DOHH2 (cell line): ENCODE data around the gene KPNB1.
A peak's percentile ranks its signal among the peaks of the same experiment; 100 is the strongest.

Experiments
- H3F3A ChIP-seq: fragments of 200-600 bp; sonication (generic), shearing (Covaris generic); 2 replicates; pipeline ENCODE4 v1.6.0; 2016; ENCODE audit warnings: antibody characterized with exemption, mild to moderate bottlenecking; ENCODE audit not compliant: control insufficient read depth, insufficient read depth
- H3K27ac ChIP-seq: fragments of 200-600 bp; sonication (generic); 2 replicates; pipeline ENCODE4 v1.5.1; 2014; ENCODE audit warnings: low read depth, mild to moderate bottlenecking, low read length, moderate library complexity
- H3K27me3 ChIP-seq: fragments of 200-600 bp; sonication (generic); 2 replicates; pipeline ENCODE4 v1.6.1; 2014; ENCODE audit warnings: mild to moderate bottlenecking, low read length, mixed read lengths; ENCODE audit not compliant: control insufficient read depth
- H3K36me3 ChIP-seq: fragments of 200-600 bp; sonication (generic); 2 replicates; pipeline ENCODE4 v1.6.1; 2014; ENCODE audit warnings: mild to moderate bottlenecking, low read length, moderate library complexity, mixed read lengths; ENCODE audit not compliant: control insufficient read depth
- H3K4me1 ChIP-seq: fragments of 200-600 bp; sonication (generic); 2 replicates; pipeline ENCODE4 v1.6.1; 2014; ENCODE audit warnings: mild to moderate bottlenecking, low read length, mixed read lengths; ENCODE audit not compliant: control insufficient read depth
- H3K4me2 ChIP-seq: fragments of 200-600 bp; sonication (generic); 2 replicates; pipeline ENCODE4 v1.6.0; 2014; ENCODE audit warnings: mild to moderate bottlenecking, low read length, moderate library complexity
- H3K4me3 ChIP-seq: fragments of 200-600 bp; sonication (generic); 2 replicates; pipeline ENCODE4 v1.5.1; 2014; ENCODE audit warnings: mild to moderate bottlenecking, low read length, mixed read lengths
- H3K79me2 ChIP-seq: fragments of 200-600 bp; sonication (generic); 2 replicates; pipeline ENCODE4 v1.6.1; 2014; ENCODE audit warnings: mild to moderate bottlenecking, low read length, mixed read lengths; ENCODE audit not compliant: control insufficient read depth
- H3K9me2 ChIP-seq: fragments of 200-600 bp; sonication (generic); replicated peaks from 2 replicates; pipeline ENCODE4 v1.6.1; 2014; ENCODE audit warnings: mild to moderate bottlenecking, low read length, mixed read lengths; ENCODE audit not compliant: control insufficient read depth
- H3K9me3 ChIP-seq: fragments of 200-600 bp; sonication (generic); 2 replicates; pipeline ENCODE4 v1.6.1; 2014; ENCODE audit warnings: antibody characterized with exemption, low read length, mixed read lengths; ENCODE audit not compliant: control insufficient read depth, insufficient read depth
- H4K20me1 ChIP-seq: fragments of 200-600 bp; sonication (generic); 2 replicates; pipeline ENCODE4 v1.6.0; 2014; ENCODE audit warnings: low read depth, mild to moderate bottlenecking, antibody characterized with exemption, low read length, moderate library complexity; ENCODE audit not compliant: control insufficient read depth, insufficient read depth
- EZH2phosphoT487 ChIP-seq: fragments of 200-600 bp; sonication (generic); IDR thresholded peaks from 2 replicates; pipeline ENCODE4 v1.6.1; 2017; ENCODE audit warnings: borderline replicate concordance, mild to moderate bottlenecking, antibody characterized with exemption, low read length, moderate library complexity, mixed read lengths
- TF ChIP-seq, protein P1 (sequence below): fragments of 200-600 bp; sonication (generic); IDR thresholded peaks from one replicate; pipeline ENCODE4 v1.5.1; 2014; ENCODE audit warnings: antibody characterized with exemption, mild to moderate bottlenecking, low read depth, low read length; ENCODE audit not compliant: poor library complexity, severe bottlenecking

Gene KPNB1

GRCh38 chr17:47652570-47652969 is 2.9 kb downstream of the KPNB1 start:
- peak overlapping the region; percentile 75 for H3K4me3 ChIP-seq

DNA sequence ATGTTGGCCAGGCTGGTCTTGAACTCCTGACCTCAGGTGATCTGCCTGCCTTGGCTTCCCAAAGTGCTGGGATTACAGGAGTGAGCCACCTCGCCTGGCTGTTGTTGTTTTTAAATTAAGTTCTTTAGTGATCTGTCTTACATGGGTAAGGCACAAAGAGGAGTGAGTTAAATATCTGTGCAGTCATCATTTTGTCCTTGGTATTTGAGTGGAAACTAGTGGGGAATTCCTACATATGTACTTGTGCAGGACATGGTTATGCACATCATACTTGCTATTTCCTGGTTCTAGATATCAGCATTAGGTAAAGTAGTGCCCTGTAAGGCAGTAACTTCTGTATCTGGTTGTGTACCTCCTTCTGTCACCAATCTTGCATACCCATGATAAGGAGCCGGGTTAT is 3.7 kb downstream of the KPNB1 start:
- Histone ChIP-seq H3K36me3 (peaks cover 85% of the 10 kb centered on the region), H3K9me2 (no peaks in the 10 kb centered on the region), H3K4me3 (peak overlapping the region; percentile 14; the same call in 1 of the 2 replicates), H3K27me3 (no peaks in the 10 kb centered on the region), H3K4me2 (peak overlapping the region; percentile 78), H3K79me2 (peaks cover 87% of the 10 kb centered on the region), H3K4me1 (peaks cover 75% of the 10 kb centered on the region), H3F3A (peaks cover 26% of the 10 kb centered on the region), H3K9me3 (no peaks in the 10 kb centered on the region), H4K20me1 (peaks cover 49% of the 10 kb centered on the region), H3K27ac (no peak overlapping the region)
- TF ChIP-seq, protein P1, sequence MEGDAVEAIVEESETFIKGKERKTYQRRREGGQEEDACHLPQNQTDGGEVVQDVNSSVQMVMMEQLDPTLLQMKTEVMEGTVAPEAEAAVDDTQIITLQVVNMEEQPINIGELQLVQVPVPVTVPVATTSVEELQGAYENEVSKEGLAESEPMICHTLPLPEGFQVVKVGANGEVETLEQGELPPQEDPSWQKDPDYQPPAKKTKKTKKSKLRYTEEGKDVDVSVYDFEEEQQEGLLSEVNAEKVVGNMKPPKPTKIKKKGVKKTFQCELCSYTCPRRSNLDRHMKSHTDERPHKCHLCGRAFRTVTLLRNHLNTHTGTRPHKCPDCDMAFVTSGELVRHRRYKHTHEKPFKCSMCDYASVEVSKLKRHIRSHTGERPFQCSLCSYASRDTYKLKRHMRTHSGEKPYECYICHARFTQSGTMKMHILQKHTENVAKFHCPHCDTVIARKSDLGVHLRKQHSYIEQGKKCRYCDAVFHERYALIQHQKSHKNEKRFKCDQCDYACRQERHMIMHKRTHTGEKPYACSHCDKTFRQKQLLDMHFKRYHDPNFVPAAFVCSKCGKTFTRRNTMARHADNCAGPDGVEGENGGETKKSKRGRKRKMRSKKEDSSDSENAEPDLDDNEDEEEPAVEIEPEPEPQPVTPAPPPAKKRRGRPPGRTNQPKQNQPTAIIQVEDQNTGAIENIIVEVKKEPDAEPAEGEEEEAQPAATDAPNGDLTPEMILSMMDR, result no peak
- no peak for TF ChIP-seq EZH2phosphoT487

More at GRCh38 chr17:47652570-47652969, 2.9 kb downstream of the KPNB1 start:
- peaks cover 76% of the 10 kb centered on the region for H3K36me3 ChIP-seq
- peaks cover 75% of the 10 kb centered on the region for H3K4me1 ChIP-seq
- no peaks in the 10 kb centered on the region for H3K27me3 ChIP-seq
- H3K9me3 ChIP-seq, result no peaks in the 10 kb centered on the region
- TF ChIP-seq, protein P1, result no peak
- TF ChIP-seq EZH2phosphoT487, result no peak
- H3K27ac ChIP-seq, result 0 out of 2 replicates have a peak overlapping the region, but pooled peaks have one; percentile 70
- peaks cover 21% of the 10 kb centered on the region for H3F3A ChIP-seq
- H3K79me2 ChIP-seq, result peaks cover 87% of the 10 kb centered on the region
- H3K9me2 ChIP-seq, result no peaks in the 10 kb centered on the region
- peaks cover 42% of the 10 kb centered on the region for H4K20me1 ChIP-seq
- H3K4me2 ChIP-seq, result peak overlapping the region; percentile 78

DNA sequence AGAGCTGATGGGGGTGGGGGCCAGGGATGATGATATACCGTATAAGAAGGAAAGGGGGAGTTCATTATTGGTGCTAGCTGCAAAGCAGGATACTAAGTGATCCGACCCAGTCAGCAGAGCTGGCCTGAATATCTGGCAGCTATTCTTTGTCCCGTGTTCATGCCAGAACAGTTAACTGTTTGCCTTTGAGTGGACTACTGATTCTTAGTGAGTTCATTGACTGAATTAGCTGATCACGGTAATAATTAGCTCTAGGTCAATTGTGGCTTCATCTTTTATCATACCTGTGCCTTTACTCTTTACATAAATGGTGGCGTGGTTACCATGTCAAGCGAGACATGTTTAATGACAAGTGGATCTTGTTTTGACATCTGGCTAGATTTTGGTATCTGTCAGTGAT is 5.3 kb downstream of the KPNB1 start:
- Histone ChIP-seq H3F3A (peaks cover 26% of the 10 kb centered on the region), H4K20me1 (peaks cover 51% of the 10 kb centered on the region), H3K4me1 (peaks cover 85% of the 10 kb centered on the region), H3K4me3 (no peak overlapping the region), H3K79me2 (peaks cover 91% of the 10 kb centered on the region), H3K9me3 (no peaks in the 10 kb centered on the region), H3K4me2 (peak overlapping the region; percentile 5; the same call in 1 of the 2 replicates), H3K27ac (no peak overlapping the region), H3K9me2 (no peaks in the 10 kb centered on the region), H3K27me3 (no peaks in the 10 kb centered on the region), H3K36me3 (peaks cover 91% of the 10 kb centered on the region)
- TF ChIP-seq EZH2phosphoT487, result no peak
- TF ChIP-seq, protein P1, result no peak
